Measurements from ENCODE around the gene PTN.

GRCh38 chr7:137351941-137352340 lies 8.4 kb upstream of the PTN start:
- no peak for TF ChIP-seq CTCF (IDR thresholded peaks at IDR 0.05; ENCODE audit: insufficient read depth, low read length, poor library complexity, severe bottlenecking)
- TF ChIP-seq EZH2phosphoT487 (conservative IDR thresholded peaks at IDR 0.05; ENCODE audit: low read length) = no peak

Measured in SU-DHL-6 (cell line).